SKM-1 (cell line): ENCODE measurements around the gene ZNF43.
"Not testable (repeated sequence)": the region's sequence is repeated elsewhere in the genome, so short reads cannot be mapped to it uniquely, and the experiment has no call there.

Experiments used
- DNase-seq: peaks from one replicate; lab custom pipeline; 2025; ENCODE audit not compliant: unreplicated experiment; lab: John Stamatoyannopoulos, UW

ZNF43 gene

DNA sequence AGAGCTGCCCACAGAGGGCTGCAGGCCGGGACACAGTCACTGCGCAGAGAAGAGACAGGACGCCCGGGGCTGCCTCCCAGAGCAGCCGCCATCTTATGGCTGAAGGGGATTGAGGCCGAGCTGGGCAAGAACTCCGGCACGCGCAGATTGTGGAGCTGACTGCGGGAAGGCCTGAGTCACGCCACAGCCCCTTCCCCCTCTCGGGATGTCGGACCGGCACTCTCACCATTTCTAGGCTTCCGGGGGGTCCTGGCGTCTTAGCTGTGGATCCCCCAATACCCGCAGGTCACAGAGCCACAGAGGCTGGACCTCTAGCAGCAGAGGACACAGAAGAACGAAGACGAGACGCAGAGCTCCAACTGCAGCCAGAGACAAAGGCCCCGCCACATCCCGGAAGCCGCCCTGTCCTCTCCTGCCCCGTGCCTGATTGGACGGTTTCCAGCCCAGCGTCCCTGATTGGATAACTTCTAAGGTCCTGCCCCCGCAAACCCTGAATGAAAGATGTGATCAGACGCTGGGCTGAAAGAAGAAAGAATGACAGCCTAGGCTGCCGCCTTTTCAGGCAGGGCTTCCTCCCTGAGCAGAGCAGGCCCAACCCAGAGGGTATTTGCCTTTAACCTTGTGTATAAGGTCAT is at the start of gene ZNF43:
TSS of gene ZNF43 (minus strand) at position 373 of the 635 bp plus-strand sequence. CDS start at position 229, 144 bp downstream.
- no peak for DNase-seq

DNA sequence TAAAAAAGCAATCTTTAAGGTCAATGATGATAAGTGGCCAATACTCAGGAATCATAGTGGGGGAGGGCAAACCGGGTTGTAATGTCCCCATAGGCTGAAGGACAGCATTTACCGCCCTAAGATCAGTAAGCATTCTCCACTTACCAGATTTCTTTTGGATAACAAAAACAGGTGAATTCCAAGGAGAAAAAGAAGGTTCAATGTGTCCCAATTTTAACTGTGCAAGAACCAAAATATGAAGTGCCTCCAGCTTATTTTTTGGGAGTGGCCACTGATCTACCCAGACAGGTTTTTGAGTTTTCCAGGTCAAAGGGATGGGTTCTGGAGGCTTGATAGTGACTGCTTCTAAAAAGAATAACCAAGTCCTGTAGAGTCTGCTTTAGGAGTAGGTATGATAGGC is 49.5 kb upstream of the ZNF43 start:
- DNase-seq = not testable (repeated sequence)

DNA sequence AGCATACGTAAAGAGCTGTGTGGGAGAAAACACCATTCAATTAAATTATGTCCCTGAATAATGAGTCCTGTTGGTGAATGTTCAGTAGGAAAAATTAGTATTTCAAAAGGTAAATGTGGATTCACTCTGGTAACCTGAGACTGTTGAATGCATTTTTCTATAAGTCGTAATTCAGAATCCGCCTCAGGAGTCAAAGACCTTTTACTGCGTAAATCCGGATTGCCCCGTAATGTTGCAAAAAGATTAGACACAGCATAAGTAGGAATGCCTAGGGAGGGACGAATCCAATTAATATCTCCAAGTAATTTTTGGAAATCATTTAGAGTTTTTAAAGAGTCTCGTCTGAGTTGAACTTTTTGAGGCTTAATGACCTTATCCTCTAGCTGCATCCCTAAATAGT is 48.8 kb upstream of the ZNF43 start:
- not testable (repeated sequence) for DNase-seq

DNA sequence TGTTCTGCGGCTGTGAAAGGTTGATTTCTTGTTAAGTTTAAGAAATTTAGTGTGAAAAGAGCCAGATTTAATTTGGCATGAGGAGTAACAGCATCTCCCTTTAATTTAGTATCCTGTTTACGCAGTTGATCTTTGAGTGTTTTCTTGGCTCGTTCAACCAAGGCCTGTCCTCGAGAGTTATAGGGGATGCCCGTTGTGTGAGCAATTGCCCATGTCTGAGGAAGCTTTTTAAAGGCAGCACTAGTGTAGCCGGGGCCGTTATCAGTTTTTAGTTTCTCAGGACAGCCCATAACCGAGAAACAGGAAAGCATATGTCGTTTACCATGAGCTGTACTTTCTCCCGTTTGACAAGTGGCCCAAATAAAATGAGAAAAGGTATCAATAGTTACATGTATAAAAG is 47.5 kb upstream of the ZNF43 start:
- no peak for DNase-seq

DNA sequence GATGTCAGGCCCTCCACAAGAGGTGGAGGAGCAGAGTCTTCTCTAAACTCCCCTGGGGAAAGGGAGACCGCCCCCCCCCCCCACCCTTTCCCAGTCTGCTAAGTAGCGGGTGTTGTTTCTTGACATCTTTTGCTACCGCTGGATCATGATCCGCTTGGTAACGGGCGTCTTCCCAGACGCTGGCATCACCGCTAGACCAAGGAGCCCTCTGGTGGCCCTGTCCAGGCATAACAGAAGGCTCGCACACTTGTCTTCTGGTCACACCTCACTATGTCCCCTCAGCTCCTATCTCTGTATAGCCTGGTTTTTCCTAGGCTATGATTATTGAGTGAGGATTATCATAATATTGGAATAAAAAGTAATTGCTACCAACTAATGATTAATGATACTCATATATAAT is 44.8 kb upstream of the ZNF43 start:
- not testable (repeated sequence) for DNase-seq

DNA sequence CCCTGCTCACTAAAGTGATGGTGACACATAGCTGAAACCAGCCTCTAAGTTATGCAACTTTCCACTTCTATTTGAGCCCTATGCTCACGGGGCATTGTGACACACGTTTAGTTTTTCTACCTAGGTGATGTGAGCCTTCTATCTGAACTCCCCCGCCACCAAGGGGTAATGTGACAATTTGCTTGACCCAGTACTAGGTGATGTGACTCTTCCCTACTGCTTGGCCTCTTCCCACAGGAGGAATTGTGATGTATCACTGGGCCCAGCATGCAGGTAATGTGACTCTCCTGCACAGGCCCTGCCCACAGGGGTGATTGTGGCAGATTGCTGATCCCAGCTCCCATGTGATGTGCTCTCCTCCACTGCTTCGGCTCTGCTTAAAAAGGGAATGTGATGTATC is 42.7 kb upstream of the ZNF43 start:
- DNase-seq = no peak

DNA sequence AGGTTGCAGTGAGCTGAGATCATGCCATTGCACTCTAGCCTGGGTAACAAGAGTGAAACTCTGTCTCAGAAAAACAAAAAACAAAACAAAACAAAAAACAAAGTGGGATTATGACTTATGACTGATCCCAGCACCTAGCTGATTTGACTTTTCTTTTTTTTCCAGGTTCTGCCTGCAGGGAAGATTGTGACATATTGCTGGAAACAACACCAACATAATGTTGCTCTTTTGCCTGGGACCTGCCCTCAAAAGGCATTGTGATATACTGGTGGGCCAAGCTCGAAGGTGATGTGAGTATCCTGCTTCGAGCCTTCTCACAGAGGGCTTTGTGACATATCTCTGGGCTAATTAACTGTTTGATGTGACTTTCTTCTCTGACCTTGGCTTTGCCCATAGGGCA is 42.0 kb upstream of the ZNF43 start:
- no peak for DNase-seq

DNA sequence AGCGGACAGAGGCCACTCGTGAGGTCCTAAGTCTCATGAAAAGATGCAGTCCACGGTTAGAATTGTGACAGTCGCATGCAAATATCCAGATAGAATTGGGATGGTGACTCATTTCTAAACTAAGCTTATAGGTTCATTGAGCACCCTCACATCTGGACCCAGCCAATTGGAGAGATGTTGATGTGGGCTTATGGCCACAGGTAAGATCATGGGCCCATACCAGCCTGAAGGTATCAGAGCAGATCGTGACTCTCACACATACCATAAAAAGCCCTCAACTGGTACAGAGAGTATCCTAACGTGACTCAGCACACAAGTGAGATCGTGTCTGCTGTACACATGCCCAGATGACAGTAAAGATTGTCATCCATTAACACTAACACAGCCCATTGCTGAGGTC is 40.6 kb upstream of the ZNF43 start:
- DNase-seq = not testable (repeated sequence)

DNA sequence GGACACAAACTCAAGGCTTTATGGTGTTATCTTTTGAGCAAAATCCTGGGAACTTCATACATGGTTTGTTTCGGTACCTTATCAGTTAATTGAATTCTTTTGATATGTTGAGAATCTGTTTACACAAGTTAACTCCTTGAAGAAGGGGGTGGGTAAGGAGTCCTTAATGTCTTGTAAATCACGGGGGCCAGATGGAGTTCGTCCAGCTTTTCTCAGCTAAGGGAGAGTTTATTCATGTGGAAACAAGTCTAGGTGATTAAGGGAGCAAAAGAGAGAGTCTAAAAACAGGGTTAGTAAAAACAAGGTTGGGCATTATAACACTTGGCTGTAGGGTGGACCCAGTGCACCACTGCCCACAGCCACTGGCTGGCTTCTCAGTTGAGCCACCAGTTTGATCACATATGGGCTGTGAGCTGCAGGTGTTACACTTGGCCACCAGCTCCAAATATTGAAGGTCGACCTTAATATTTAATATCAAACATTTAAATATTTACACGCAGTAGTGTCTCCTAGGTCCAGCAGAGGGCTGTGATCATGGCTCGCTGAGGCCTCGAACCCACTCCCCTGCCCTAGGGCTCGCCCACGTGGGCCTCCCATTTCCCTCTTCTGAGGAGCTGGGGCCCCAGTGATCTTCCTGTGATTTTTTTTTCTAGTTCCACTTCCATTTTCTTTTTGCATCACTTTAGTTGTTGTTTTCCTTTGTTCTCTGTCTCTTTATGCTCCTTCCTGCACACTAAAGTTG is 21.0 kb upstream of the ZNF43 start:
- DNase-seq = no peak

DNA sequence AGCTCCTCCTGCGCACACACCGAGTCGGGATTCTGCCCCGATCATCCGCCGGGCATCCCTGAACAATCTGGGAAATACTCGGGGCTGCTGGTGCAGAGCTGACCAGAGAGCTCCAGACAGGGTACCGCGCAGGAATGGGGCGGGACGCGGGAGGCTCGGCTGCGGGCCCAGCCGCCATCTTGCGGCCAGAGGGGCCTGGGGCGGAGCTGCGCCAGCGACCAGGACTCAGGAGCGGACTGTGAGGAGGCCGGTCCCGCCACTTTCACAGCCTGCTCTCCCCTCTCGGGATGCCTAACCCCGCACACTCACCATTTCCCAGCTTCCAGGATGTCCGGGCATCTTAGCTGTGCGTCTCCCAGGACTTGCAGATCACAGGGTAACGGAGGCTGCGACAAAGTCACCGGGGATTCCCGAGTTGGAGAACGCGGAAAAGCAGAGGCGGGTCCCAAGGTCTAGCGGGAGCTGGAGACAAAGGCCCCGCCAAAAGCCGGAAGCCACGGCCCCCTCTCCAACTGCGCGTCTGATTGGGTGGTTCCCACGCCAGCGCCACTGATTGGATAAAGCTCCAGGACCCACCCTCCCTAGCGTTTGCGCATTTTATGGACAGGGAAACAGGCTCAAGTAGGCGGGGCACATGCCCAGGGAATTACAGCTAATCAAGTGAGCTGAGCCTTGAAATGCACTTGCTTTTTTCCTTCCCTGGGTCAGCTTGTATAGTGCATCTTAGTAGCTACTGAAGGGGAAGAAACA is 15.8 kb upstream of the ZNF43 start:
- DNase-seq = peak; percentile 32

DNA sequence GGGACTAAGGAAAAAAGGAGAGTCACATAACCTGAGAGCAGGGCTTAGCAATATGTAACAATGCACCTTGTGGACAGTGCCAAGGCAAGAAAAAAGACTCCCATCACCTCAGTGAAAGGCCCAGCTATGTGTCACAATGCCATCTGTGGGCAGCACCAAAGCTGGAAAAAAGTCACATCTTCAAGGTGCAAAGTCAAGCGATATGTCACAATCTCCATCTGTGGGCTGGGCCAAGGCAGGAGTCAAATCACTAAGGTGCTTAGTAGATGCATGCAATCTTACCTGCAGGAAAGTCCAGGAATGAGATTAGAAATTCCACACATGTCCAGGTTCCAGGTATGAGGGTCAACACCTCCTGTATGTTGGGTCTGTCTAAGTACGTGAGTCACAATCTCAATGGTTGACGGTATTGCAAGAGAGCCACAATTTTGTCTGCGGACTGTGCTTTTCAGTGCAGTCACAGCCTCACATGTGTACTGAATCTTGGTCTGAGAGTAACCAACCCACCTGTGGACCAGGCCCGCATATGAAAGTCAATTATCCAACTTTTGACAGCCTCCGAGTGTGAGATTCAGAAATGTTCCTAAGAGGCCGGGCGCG is 14.8 kb upstream of the ZNF43 start:
- DNase-seq = no peak

DNA sequence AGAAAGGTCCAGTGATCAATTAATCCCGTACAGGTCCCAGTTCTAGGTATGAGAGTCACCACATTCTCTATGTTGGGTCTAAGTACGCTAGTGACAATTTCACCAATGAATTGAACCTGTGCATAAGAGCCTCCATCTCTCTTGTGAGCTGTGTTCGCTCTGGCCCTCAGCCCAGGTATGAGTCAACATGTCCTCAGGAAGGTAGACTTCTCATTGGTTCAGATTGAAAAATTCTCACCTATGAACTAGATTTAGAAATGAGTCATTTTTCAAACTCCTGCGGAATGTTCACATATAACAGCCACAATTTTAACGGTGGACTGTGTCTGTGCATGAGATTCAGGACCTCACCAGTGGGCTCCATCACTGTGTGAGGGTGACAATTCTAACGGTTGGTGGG is 12.7 kb upstream of the ZNF43 start:
- DNase-seq = no peak

DNA sequence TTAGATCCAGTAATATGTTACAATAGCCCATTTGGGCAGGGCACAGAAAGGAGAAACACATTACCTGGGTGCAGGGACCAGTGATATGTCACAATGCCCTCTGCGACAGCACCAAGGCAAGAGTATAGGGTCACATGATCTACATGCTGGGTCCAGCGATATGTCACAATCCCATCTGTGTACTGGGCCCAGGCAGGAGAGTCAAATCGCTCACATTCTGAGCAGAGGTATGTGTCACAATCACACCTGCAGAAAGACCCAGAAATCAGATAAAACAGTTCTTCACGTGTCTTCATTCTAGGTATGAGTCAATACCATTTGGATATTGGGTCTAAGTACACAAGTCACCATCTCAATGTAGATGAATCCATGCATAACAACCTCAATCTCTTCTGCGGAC is 7.1 kb upstream of the ZNF43 start:
- DNase-seq = no peak

DNA sequence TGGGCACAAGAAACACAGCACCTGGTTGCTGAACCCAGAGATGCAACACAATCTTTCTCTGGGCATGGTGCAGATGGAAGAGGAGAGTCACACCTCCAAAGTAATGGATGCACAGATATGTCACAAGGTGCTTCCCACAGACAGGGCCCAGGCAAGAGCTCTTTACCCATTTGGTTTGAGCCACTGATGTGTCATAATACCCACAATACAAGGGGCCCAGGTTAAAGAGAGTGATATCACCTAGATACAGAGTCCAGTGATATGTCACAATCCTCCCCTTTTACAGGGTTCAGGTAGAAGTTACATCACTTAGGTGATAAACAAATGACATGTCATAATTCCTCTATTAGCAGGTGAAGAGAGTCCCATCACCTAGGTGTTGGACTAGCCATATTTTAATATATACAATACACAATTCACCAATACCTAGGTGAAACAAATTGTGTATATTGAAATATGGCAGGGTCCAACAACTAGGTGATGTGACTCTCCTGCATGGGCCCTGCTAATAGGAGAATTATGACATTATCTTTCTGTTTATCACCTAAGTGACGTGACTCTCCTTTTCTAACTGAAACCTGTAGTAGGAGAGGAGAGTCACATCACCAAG is 5.6 kb upstream of the ZNF43 start:
- DNase-seq = no peak

DNA sequence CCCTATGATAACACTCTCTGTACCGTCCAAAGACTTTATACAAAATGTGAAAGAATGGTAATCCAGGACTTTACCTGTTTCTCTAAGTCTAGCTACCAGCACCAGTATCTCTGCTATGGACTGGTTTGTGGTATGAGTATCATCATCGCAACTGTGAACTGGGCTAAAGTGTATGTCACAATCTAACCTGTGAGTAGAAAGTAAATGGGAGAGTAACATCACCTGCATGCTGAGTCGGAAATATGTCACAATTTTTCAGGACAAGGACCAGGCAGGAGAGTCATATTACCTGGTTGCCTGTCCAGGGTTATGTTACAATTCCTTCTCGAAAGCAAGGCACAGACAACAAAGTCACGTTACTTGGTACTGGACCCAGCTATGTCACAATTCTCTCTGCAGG is 5.1 kb upstream of the ZNF43 start:
- DNase-seq = no peak

DNA sequence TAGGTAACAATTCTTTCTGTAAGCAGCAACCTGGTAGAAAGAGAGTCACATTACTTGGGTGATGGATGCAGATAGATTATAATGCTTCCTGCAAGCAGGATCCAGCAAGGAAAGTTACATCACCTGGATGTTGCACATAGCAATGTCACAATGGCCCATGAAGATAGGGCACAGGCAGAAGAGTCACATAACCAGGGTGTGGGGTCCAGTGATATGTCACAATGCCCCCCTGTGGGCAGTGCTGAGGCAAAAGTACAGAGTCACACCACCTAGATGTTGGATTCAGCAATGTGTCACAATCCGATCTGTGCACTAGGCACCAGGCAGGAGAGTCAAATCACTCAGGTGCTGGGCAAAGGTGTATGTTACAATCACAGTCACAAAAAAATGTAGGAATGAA is 4.0 kb upstream of the ZNF43 start:
- no peak for DNase-seq

DNA sequence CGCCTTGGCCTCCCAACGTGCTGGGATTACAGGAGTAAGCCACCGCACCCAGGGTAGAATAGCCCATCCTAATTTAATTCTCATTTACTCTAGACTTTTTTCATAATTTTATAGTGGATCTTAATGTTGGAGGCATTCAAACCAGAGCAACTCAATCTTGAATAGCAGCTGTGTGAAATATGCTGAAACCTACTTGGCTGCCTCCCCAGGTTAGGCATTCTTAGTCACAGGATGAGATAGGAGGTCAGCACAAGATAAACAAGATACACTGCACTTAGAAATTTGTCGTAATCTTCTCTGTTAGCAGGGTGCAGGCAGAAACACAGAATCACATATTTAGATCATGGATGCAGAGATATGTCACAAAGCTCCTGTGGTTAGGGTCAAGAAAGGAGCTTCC is 2.7 kb upstream of the ZNF43 start:
- DNase-seq = no peak

DNA sequence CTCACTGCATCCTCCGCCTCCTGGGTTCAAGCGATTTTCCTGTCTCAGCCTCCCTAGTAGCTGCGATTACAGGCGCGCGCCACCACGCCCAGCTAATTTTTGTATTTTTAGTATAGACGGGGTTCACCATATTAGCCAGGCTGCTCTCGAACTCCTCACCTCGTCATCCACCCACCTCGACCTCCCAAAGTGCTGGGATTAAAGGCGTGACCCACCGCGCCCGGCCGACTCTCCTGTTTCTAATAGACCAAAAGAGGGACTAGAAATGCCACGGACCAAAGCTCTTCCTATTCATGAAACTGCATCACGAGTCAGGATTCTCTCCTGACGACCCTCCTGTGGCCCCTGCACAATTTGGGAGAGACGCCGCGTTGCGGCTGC is 563 bp downstream of the ZNF43 start:
- no peak for DNase-seq

DNA sequence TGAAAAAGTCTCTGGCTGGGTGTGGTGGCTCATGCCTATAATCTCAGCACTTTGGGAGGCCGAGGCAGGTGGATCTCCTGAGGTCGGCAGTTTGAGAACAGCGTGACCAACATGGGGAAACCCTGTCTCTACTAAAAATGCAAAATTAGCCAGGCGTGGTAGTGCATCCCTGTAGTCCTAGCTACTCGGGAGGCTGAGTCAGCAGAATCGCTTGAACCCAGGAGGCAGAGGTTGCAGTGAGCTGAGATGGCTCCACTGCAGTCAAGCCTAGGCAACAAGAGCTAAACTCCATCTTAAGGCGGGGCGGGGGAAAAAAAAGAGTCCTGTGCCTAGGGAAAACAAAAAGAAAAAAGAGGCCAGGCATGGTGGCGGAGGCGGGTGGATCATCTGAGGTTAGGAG is 2.2 kb downstream of the ZNF43 start:
- no peak for DNase-seq

DNA sequence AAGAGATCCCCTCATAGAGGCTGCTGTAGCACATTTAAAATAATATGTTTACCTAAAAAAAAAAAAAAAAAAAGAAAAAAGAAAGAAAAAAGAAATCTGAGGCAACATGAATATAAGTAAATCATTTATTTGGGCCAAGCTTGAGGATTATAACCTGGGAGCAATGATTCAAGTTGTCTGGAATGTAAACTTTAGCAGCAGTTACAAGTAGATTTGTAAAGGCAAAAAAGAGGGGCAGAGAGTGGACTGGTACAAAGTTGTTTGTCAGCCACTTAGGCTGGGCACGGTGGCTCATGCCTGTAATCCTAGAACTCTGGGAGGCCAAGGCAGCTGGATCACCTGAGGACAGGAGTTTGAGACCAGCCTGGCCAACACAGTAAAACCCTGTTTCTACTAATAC is 11.3 kb downstream of the ZNF43 start:
- DNase-seq = no peak

DNA sequence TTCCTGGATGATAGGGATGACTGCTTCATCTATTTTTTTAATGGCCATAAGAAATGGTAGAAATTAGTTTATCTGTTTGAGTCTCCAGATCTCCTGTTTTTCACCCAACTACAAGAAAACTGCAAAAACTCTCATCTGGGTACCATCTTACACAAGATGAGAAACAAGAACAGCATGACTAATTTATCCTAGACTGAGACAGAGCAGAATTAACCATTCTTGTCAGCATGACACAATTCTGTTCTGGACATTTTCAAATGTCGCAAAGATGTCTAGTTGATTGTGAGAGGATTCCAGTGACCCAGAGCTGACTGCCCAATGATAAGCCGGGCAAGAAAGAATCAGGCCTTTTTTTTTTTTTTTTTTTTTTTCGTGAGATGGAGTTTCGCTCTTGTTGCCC is 12.8 kb downstream of the ZNF43 start:
- no peak for DNase-seq
